ENCODE results near the gene PRKG2. TPM values are rescaled to one million over a fixed set of nuclear protein-coding genes. Genes with fewer than 3 reads are reported as not detected.
"Not testable (repeated sequence)": the region's sequence is repeated elsewhere in the genome, so short reads cannot be mapped to it uniquely, and the experiment has no call there.

The PRKG2 gene
- polyA plus RNA-seq, 1 donor from 2014 or later, result 0.16 TPM

- TF ChIP-seq EZH2 (IDR thresholded peaks at IDR 0.05; ENCODE audit: borderline replicate concordance, insufficient read depth, low read length, poor library complexity, severe bottlenecking), result no peak
- no peak for TF ChIP-seq REST (IDR thresholded peaks at IDR 0.05; ENCODE audit: borderline replicate concordance)
- no peak for TF ChIP-seq SMC3 (conservative IDR thresholded peaks at IDR 0.05; ENCODE audit: poor library complexity)
- no peak for TF ChIP-seq MXI1 (conservative IDR thresholded peaks at IDR 0.05; ENCODE audit: poor library complexity, severe bottlenecking)
- TF ChIP-seq CTCF (IDR thresholded peaks at IDR 0.05; ENCODE audit: poor library complexity, severe bottlenecking), result no peak
- TF ChIP-seq RAD21 (conservative IDR thresholded peaks at IDR 0.05), result no peak
- no peak for TF ChIP-seq EP300 (conservative IDR thresholded peaks at IDR 0.05; ENCODE audit: poor library complexity, severe bottlenecking)
- no peak for TF ChIP-seq POLR2AphosphoS5 (IDR thresholded peaks at IDR 0.05)
- no peak for TF ChIP-seq TAF1 (IDR thresholded peaks at IDR 0.05; ENCODE audit: low read depth)
- H3K9me2 ChIP-seq (ENCODE audit: insufficient read depth, low read length), result no peaks in the 10 kb centered on the region
- H4K20me1 ChIP-seq (ENCODE audit: insufficient read depth), result no peaks in the 10 kb centered on the region
- H3K9ac ChIP-seq (ENCODE audit: low read length), result no peak overlapping the region
- H3K27me3 ChIP-seq (ENCODE audit: insufficient read depth, low read depth, low read length), result no peaks in the 10 kb centered on the region
- no peaks in the 10 kb centered on the region for H3K36me3 ChIP-seq (ENCODE audit: insufficient read depth, low read length)
- no peak overlapping the region for H3K4me3 ChIP-seq (ENCODE audit: low read length)
- H3K27ac ChIP-seq (ENCODE audit: low read length), result no peak overlapping the region
- H3K4me2 ChIP-seq (ENCODE audit: low read length), result no peak overlapping the region
- no peak overlapping the region for H2AFZ ChIP-seq (ENCODE audit: low read depth, low read length)
- no peaks in the 10 kb centered on the region for H3F3A ChIP-seq (ENCODE audit: insufficient read depth, low read length, poor library complexity, severe bottlenecking)
- no peaks in the 10 kb centered on the region for H3K79me2 ChIP-seq (replicated peaks; ENCODE audit: insufficient read depth, low read length)
- peaks cover 4% of the 10 kb centered on the region for H3K9me3 ChIP-seq (ENCODE audit: low read length)
These were observed 12.1 kb upstream of the PRKG2 start for GRCh38 chr4:81227138-81227537.

DNA sequence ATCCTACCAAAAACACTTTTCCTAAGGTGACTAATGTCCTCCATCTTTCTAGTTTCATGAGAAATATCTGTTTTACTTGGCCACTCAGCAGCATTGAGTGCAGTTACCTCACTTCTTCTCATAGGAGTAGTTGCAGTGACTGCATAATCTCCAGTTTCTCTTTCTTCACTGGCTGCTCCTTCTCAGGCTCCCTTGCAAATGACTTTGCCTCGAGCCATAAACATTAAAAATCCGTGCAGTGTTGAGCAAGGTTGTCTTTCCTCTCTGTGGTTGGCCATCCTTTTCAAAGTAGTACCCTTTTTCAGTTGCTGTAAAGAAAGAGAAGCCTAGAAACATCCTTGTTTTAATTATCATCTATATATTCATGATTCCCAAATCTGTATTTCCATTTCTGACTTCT is 10.2 kb upstream of the PRKG2 start:
- H3K27ac ChIP-seq (ENCODE audit: low read length), result no peak overlapping the region
- no peak overlapping the region for H3K4me2 ChIP-seq (ENCODE audit: low read length)
- no peak overlapping the region for H2AFZ ChIP-seq (ENCODE audit: low read depth, low read length)
- no peak for TF ChIP-seq EP300 (conservative IDR thresholded peaks at IDR 0.05; ENCODE audit: poor library complexity, severe bottlenecking)
- no peak for TF ChIP-seq POLR2AphosphoS5 (IDR thresholded peaks at IDR 0.05)
- TF ChIP-seq MXI1 (conservative IDR thresholded peaks at IDR 0.05; ENCODE audit: poor library complexity, severe bottlenecking), result no peak
- TF ChIP-seq REST (IDR thresholded peaks at IDR 0.05; ENCODE audit: borderline replicate concordance), result no peak
- TF ChIP-seq EZH2 (IDR thresholded peaks at IDR 0.05; ENCODE audit: borderline replicate concordance, insufficient read depth, low read length, poor library complexity, severe bottlenecking), result no peak
- no peak for TF ChIP-seq SMC3 (conservative IDR thresholded peaks at IDR 0.05; ENCODE audit: poor library complexity)
- TF ChIP-seq TAF1 (IDR thresholded peaks at IDR 0.05; ENCODE audit: low read depth), result no peak
- H3K4me3 ChIP-seq (ENCODE audit: low read length), result no peak overlapping the region
- H3K9me3 ChIP-seq (ENCODE audit: low read length), result no peaks in the 10 kb centered on the region
- H3K79me2 ChIP-seq (replicated peaks; ENCODE audit: insufficient read depth, low read length), result no peaks in the 10 kb centered on the region
- H3K9ac ChIP-seq (ENCODE audit: low read length), result no peak overlapping the region
- no peaks in the 10 kb centered on the region for H3F3A ChIP-seq (ENCODE audit: insufficient read depth, low read length, poor library complexity, severe bottlenecking)
- H3K27me3 ChIP-seq (ENCODE audit: insufficient read depth, low read depth, low read length), result no peaks in the 10 kb centered on the region
- H3K36me3 ChIP-seq (ENCODE audit: insufficient read depth, low read length), result no peaks in the 10 kb centered on the region
- H3K9me2 ChIP-seq (ENCODE audit: insufficient read depth, low read length), result no peaks in the 10 kb centered on the region
- H4K20me1 ChIP-seq (ENCODE audit: insufficient read depth), result no peaks in the 10 kb centered on the region

DNA sequence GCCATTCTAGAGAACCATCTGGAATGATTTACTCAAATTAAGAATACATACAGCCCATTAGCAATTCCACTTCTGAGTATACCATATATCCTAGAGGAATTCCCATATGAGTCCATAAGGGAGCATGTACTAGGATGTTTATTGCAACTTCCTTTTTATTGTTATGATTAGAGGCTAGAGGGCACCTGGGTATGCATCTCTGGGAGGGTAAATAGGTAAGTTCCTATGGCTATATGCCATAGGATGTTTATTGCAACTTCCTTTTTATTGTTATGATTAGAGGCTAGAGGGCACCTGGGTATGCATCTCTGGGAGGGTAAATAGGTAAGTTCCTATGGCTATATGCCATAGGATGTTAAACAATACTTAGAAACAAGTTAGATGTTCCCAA is 7.1 kb upstream of the PRKG2 start:
- H3K36me3 ChIP-seq (ENCODE audit: insufficient read depth, low read length); H4K20me1 ChIP-seq (ENCODE audit: insufficient read depth); H3K79me2 ChIP-seq (replicated peaks; ENCODE audit: insufficient read depth, low read length); H3F3A ChIP-seq (ENCODE audit: insufficient read depth, low read length, poor library complexity, severe bottlenecking); H2AFZ ChIP-seq (ENCODE audit: low read depth, low read length); H3K9me2 ChIP-seq (ENCODE audit: insufficient read depth, low read length); H3K9me3 ChIP-seq (ENCODE audit: low read length); H3K9ac ChIP-seq (ENCODE audit: low read length); H3K27me3 ChIP-seq (ENCODE audit: insufficient read depth, low read depth, low read length); H3K27ac ChIP-seq (ENCODE audit: low read length); H3K4me3 ChIP-seq (ENCODE audit: low read length); H3K4me2 ChIP-seq (ENCODE audit: low read length): not testable (repeated sequence)

Measured in neural cell (in vitro differentiated cells).